Right lobe of liver (tissue), 4 donors: ENCODE data around the gene CACNB4.

ENCODE experiments used
- POLR2A ChIP-seq: fragments of 450-650 bp; IDR thresholded peaks from one replicate; pipeline ENCODE4 v1.6.1; 2017; ENCODE audit warnings: antibody characterized with exemption, mild to moderate bottlenecking
- TF ChIP-seq, protein P1 (sequence below), 4 donors: fragments of 200-600 bp in 3 of 4; fragments of 450-650 bp in 1 of 4; IDR thresholded peaks; one replicate each; pipeline versions ENCODE4 v1.5.1 to v1.8.0; 2016 to 2022; ENCODE audit warnings: antibody characterized with exemption in 4 of 4, mild to moderate bottlenecking in 2 of 4
- donor health status: DM: no; HTN: no; CAD: no.
- donor health status: DM: no; HTN: no; CAD: no.
- donor health status: DM: no; HTN: yes; CAD: no.

DNA sequence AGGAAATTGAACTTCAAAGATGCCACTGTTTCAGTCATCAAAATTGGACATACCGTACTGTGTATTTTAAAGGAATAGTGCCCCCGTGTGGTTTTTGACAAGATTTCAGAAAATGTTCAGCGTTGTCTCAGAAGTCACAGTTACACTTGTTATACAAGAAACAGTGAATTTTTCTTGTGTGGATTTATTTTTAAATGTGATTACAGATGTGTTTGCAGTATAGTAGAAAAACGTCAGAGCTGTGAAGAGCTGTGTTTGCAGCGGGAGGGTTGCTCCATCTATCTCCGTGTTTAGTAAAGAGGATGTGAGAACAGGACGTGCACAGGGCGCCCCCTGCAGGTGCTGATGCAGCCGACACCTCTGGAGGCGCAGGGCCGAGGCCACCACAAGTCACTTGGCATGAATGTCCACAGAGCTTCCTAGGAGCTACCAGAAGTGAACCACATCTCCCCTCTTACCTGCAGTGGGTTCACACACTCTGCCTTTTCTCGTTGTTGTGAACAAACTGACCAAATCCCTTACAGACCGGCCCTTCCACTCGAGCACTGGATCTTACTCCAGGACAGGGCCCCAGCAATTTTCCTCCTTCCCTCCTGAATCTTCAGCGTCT, 73.1 kb downstream of the CACNB4 start:
- TF ChIP-seq POLR2A = no peak
- TF ChIP-seq, protein P1, sequence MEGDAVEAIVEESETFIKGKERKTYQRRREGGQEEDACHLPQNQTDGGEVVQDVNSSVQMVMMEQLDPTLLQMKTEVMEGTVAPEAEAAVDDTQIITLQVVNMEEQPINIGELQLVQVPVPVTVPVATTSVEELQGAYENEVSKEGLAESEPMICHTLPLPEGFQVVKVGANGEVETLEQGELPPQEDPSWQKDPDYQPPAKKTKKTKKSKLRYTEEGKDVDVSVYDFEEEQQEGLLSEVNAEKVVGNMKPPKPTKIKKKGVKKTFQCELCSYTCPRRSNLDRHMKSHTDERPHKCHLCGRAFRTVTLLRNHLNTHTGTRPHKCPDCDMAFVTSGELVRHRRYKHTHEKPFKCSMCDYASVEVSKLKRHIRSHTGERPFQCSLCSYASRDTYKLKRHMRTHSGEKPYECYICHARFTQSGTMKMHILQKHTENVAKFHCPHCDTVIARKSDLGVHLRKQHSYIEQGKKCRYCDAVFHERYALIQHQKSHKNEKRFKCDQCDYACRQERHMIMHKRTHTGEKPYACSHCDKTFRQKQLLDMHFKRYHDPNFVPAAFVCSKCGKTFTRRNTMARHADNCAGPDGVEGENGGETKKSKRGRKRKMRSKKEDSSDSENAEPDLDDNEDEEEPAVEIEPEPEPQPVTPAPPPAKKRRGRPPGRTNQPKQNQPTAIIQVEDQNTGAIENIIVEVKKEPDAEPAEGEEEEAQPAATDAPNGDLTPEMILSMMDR (IDR thresholded peaks at IDR 0.05) = peak; percentile 80 to 98 (median 94)
